Smooth muscle cell (in vitro differentiated cells): ENCODE results near the gene RPL7L1. TPM values are rescaled to one million over a fixed set of nuclear protein-coding genes. Genes with fewer than 3 reads are reported as not detected.

Experiments
- DNase-seq: peaks from one replicate; lab custom pipeline; 2025; ENCODE audit not compliant: unreplicated experiment; lab: John Stamatoyannopoulos, UW
- H2AFZ ChIP-seq: fragments of 200-600 bp; sonication (generic); 2 replicates; pipeline ENCODE4 v1.6.0; 2016; ENCODE audit warnings: antibody characterized with exemption, low read depth, mild to moderate bottlenecking
- H3F3A ChIP-seq: fragments of 200-600 bp; sonication (generic); 2 replicates; pipeline ENCODE4 v1.6.0; 2017; ENCODE audit warnings: antibody characterized with exemption, low read depth
- H3K27ac ChIP-seq: fragments of 200-600 bp; sonication (generic); 2 replicates; pipeline ENCODE4 v1.5.1; 2016; ENCODE audit warnings: low read depth, mild to moderate bottlenecking
- H3K27me3 ChIP-seq: fragments of 200-600 bp; sonication (generic); 2 replicates; pipeline ENCODE4 v1.6.1; 2016; ENCODE audit warnings: low read depth, mild to moderate bottlenecking
- H3K36me3 ChIP-seq: fragments of 200-600 bp; sonication (generic); 2 replicates; pipeline ENCODE4 v1.5.1; 2016; ENCODE audit warnings: low read depth
- H3K4me1 ChIP-seq: fragments of 200-600 bp; sonication (generic); 2 replicates; pipeline ENCODE4 v1.5.1; 2016; ENCODE audit warnings: low read depth
- H3K4me2 ChIP-seq: fragments of 200-600 bp; sonication (generic); 2 replicates; pipeline ENCODE4 v1.6.0; 2016; ENCODE audit warnings: mild to moderate bottlenecking
- H3K4me3 ChIP-seq: fragments of 200-600 bp; sonication (generic); 2 replicates; pipeline ENCODE4 v1.5.1; 2016; ENCODE audit warnings: mild to moderate bottlenecking
- H3K79me2 ChIP-seq: fragments of 200-600 bp; sonication (generic); 2 replicates; pipeline ENCODE4 v1.6.0; 2016; ENCODE audit warnings: low read depth, mild to moderate bottlenecking
- H3K9ac ChIP-seq: fragments of 200-600 bp; sonication (generic); 2 replicates; pipeline ENCODE4 v1.6.0; 2016; ENCODE audit warnings: low read depth
- H3K9me3 ChIP-seq: fragments of 200-600 bp; sonication (generic); replicated peaks from 2 replicates; pipeline ENCODE4 v1.5.1; 2016; ENCODE audit warnings: low read depth
- H4K20me1 ChIP-seq: fragments of 200-600 bp; sonication (generic); 2 replicates; pipeline ENCODE4 v1.6.0; 2016; ENCODE audit warnings: low read depth
- CTCF ChIP-seq: fragments of 200-600 bp; sonication (generic); IDR thresholded peaks from 2 replicates; pipeline ENCODE4 v1.5.1; 2017; ENCODE audit warnings: borderline replicate concordance, mild to moderate bottlenecking, antibody characterized with exemption; ENCODE audit not compliant: insufficient read depth, poor library complexity, severe bottlenecking
- WGBS: methylation state at CpG from one replicate; pipeline ENCODE4 v1.1.7; 2016; ENCODE audit warnings: low lambda C conversion rate; 5-methylcytosine and 5-hydroxymethylcytosine counted together
- polyA plus RNA-seq: library from polyadenylated mRNA; unstranded; fragments of >200 nt; fragmentation: Nextera tagmentation; extraction: Ambion mirVana; gene quantifications from 2 replicates; pipeline ENCODE4 v1.2.1, GENCODE V29; 2016
- total RNA-seq: library from RNA; depleted of rRNA; stranded (reverse); fragments of >200 nt; gene quantifications from 2 replicates; pipeline ENCODE4 v1.2.3, GENCODE V29; 2014

RPL7L1 gene
- total and polyA plus RNA-seq, 2 experiments from 2014 or later = 51.7 to 64.0 TPM

GRCh38 chr6:42923666-42924065, 44.2 kb downstream of the RPL7L1 start:
- no peak overlapping the region for H3K27ac ChIP-seq
- H3K4me1 ChIP-seq = peaks cover 6% of the 10 kb centered on the region
- no peak for DNase-seq
- H2AFZ ChIP-seq = no peak overlapping the region
- no peak overlapping the region for H3K4me2 ChIP-seq
- H3K9me3 ChIP-seq = no peaks in the 10 kb centered on the region
- H3K9ac ChIP-seq = no peak overlapping the region
- H3K4me3 ChIP-seq = no peak overlapping the region
- H3K27me3 ChIP-seq = no peaks in the 10 kb centered on the region
- H3F3A ChIP-seq = no peaks in the 10 kb centered on the region
- no peak for TF ChIP-seq CTCF
- no peaks in the 10 kb centered on the region for H3K79me2 ChIP-seq
- no peaks in the 10 kb centered on the region for H3K36me3 ChIP-seq
- H4K20me1 ChIP-seq = no peaks in the 10 kb centered on the region
- WGBS = 63% methylated on average over 2 of the region's 2 CpGs

GRCh38 chr6:42925248-42925857, 45.9 kb downstream of the RPL7L1 start:
- Histone ChIP-seq H4K20me1 (no peaks in the 10 kb centered on the region), H3F3A (peaks cover 10% of the 10 kb centered on the region), H3K4me3 (no peak overlapping the region), H2AFZ (no peak overlapping the region), H3K4me1 (peaks cover 10% of the 10 kb centered on the region), H3K79me2 (no peaks in the 10 kb centered on the region), H3K27ac (no peak overlapping the region), H3K36me3 (no peaks in the 10 kb centered on the region), H3K4me2 (no peak overlapping the region), H3K9me3 (no peaks in the 10 kb centered on the region), H3K27me3 (no peaks in the 10 kb centered on the region), H3K9ac (no peak overlapping the region)
- 85% methylated on average over 17 of the region's 23 CpGs for WGBS
- TF ChIP-seq CTCF = no peak
- no peak for DNase-seq

- H3K9me3 ChIP-seq = no peaks in the 10 kb centered on the region
- H3F3A ChIP-seq = peaks cover 18% of the 10 kb centered on the region
- H3K4me2 ChIP-seq = peak within 1 kb of the TSS; percentile 90
- peaks cover 31% of the 10 kb centered on the region for H3K79me2 ChIP-seq
- H4K20me1 ChIP-seq = no peaks in the 10 kb centered on the region
- peak; percentile 82 for DNase-seq
- peaks cover 17% of the 10 kb centered on the region for H3K4me1 ChIP-seq
- peak within 1 kb of the TSS; percentile 64 for H3K9ac ChIP-seq
- H2AFZ ChIP-seq = peak within 1 kb of the TSS; percentile 76
- peak within 1 kb of the TSS; percentile 85 for H3K27ac ChIP-seq
- no peaks in the 10 kb centered on the region for H3K27me3 ChIP-seq
- no peaks in the 10 kb centered on the region for H3K36me3 ChIP-seq
- H3K4me3 ChIP-seq = peak within 1 kb of the TSS; percentile 67
- no peak for TF ChIP-seq CTCF
- WGBS = under 1% methylated on average over 56 of the region's 63 CpGs
Observed at GRCh38 chr6:42928986-42929820, 49.8 kb downstream of the RPL7L1 start, which contains the start of gene CNPY3. Gene CNPY3, plus strand, starts transcription at chr6:42929480. Its CDS starts 91 bp downstream, at chr6:42929571.
